Astrocyte of the spinal cord (primary cell): Measurements from ENCODE around the gene HTR3C.
A peak's percentile ranks its signal among the peaks of the same experiment; 100 is the strongest.

Source experiments
- DNase-seq: peaks from one replicate; pipeline ENCODE4 v3.0.0; 2011; ENCODE audit warnings: low read depth, low spot score
- H3K4me3 ChIP-seq: 2 replicates; pipeline ENCODE4 v1.5.1; 2011; ENCODE audit warnings: low read depth, mild to moderate bottlenecking, low read length, moderate library complexity
- CTCF ChIP-seq: IDR thresholded peaks from 2 replicates; pipeline ENCODE4 v1.5.1; 2012; ENCODE audit warnings: low read depth, mild to moderate bottlenecking, low read length, inconsistent platforms
- in situ Hi-C: cut with HindIII; loops from 2 replicates; pipeline ENCODE4 v1.10.0; 2017; ENCODE audit warnings: low sequenced_read_pairs

Gene HTR3C

DNA sequence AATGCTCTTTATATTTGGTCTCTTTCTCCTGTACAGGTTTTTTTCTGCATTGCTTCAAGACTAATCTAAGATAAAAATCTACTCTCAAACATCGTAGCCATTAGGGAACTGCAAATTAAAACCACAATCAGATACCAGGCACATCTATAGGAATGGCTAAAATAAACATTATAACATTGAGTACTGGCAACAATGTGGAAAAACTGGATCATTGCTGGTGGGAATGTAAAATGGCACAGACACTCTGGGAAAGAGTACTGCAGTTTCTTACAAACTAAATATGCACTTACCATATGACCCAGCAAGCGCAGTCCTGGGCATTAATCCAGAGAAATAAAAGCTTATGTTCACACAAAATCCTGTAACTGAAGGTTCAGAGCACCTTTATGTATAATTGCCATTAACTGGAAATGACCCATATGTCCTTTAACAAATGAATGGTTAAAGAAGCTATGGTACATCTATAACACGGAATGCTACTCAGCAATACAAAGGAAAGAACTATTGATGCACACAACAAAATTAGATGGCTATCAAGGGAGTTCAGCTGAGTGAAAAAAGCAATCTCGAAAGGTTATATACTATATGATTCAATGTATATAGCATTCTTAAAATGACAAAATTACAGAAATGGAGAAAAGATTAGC lies 41.5 kb upstream of the HTR3C start:
- no peak for DNase-seq
- TF ChIP-seq CTCF = no peak
- in situ Hi-C loops = no loop called here
- no peak overlapping the region for H3K4me3 ChIP-seq

- TF ChIP-seq CTCF = no peak
- in situ Hi-C loops = no loop called here
- H3K4me3 ChIP-seq = no peak overlapping the region
- no peak for DNase-seq
Observed at GRCh38 chr3:184011937-184012889, 40.6 kb upstream of the HTR3C start.

GRCh38 chr3:184015381-184016019 lies 37.3 kb upstream of the HTR3C start:
- in situ Hi-C loops = no loop called here
- H3K4me3 ChIP-seq = no peak overlapping the region
- DNase-seq = no peak
- TF ChIP-seq CTCF = no peak

DNA sequence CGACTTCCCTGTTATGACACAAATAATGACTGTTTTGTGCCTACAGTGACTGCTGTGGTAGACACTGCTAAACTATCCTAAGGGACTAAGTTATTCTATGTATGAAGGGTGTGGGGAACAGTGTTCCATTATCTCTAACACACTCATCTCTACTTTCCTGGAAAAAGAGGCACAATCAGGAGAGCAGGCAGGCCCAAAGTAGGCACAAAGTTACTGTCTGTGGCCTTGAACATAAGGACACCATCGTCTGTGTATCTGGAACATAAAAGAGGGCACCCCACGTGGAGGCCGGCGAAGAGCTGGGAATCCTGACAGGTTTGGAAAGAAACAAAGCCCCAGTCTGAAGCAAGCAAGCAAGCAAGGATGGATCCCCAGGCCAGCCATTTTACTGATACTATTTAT lies 36.7 kb upstream of the HTR3C start:
- no peak overlapping the region for H3K4me3 ChIP-seq
- no peak for DNase-seq
- no peak for TF ChIP-seq CTCF
- in situ Hi-C loops = no loop called here

GRCh38 chr3:184016811-184017671 lies 35.8 kb upstream of the HTR3C start:
- H3K4me3 ChIP-seq = peak overlapping the region; percentile 99
- in situ Hi-C loops = no loop called here
- TF ChIP-seq CTCF = peak; percentile 68
- DNase-seq = peak; percentile 53
